Loucy (cell line): ENCODE data around the gene VSIG8.

Source experiments
- EZH2phosphoT487 ChIP-seq: fragments of 200-600 bp; IDR thresholded peaks from 2 replicates; pipeline ENCODE4 v1.6.1; 2018; ENCODE audit warnings: antibody characterized with exemption, mild to moderate bottlenecking, moderate library complexity, borderline replicate concordance
- TF ChIP-seq, protein P1 (sequence below): fragments of 200-600 bp; sonication (generic); conservative IDR thresholded peaks from 2 replicates; pipeline ENCODE4 v1.5.1; 2014; ENCODE audit warnings: mild to moderate bottlenecking, antibody characterized with exemption, low read length

DNA sequence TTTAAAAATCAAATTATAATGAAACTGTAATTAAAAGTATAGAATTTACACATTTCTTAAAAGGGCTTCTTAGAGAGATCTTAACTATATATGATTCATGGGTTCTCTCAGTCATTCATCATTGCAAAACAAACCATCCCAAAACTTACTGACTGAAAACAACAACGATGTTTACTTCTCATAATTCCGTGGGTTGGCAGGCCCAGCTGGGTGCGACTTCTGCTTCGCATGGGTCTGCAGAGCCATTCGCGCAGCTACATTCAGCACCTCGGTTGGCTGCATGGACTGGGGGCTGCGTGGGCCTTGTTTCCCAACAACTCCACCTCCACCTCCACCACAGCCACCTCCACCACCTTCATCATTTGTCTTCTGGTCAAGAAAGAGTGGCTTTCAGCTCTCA lies 31.7 kb downstream of the VSIG8 start:
- TF ChIP-seq EZH2phosphoT487: no peak
- TF ChIP-seq, protein P1, sequence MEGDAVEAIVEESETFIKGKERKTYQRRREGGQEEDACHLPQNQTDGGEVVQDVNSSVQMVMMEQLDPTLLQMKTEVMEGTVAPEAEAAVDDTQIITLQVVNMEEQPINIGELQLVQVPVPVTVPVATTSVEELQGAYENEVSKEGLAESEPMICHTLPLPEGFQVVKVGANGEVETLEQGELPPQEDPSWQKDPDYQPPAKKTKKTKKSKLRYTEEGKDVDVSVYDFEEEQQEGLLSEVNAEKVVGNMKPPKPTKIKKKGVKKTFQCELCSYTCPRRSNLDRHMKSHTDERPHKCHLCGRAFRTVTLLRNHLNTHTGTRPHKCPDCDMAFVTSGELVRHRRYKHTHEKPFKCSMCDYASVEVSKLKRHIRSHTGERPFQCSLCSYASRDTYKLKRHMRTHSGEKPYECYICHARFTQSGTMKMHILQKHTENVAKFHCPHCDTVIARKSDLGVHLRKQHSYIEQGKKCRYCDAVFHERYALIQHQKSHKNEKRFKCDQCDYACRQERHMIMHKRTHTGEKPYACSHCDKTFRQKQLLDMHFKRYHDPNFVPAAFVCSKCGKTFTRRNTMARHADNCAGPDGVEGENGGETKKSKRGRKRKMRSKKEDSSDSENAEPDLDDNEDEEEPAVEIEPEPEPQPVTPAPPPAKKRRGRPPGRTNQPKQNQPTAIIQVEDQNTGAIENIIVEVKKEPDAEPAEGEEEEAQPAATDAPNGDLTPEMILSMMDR: no peak
